ENCODE results near the gene SH3PXD2A. TPM values are rescaled to one million over a fixed set of nuclear protein-coding genes. Genes with fewer than 3 reads are reported as not detected.

Gene SH3PXD2A
- total and polyA plus RNA-seq, 12 donors = 6.9 to 44.9 (median 34.4) TPM

DNA sequence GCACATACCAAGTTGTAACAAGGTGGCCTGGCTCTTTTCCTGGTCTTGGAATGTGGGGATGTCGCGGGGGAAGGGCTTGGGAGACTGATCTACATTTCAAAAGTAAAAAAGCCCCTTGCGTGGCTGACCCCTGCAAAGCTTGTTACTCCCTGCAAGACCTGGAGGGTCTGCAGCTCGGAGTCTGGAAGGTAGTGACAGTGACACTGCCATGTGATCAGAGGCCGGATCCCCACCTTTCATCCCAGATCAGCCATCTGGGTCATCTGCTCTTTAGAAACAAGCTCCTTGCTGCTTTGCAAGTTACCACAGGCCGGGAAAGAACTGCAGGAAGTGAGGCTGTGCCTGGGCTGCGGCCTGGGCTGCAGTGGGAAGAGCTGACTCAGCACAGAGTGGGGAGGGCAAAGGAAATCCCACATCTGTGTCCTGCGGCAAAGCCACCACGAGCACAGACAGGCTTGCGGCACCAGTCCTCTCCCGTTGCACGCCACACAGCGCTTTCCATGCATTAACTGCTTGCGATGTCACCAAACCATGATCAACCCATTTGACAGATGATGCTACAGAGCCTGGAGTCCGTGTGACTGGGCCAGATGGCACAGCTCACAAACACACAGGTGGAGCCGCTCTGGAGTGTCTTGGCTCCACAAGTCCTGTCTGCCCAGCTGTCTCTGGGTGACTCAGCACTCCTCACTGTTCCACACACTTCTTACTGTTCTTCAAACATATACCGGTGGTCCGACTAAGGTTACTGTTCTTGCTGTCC is 97.7 kb downstream of the SH3PXD2A start:
- WGBS, 2 donors = 54 to 70% methylated on average over 18 of the region's 18 CpGs
- intact Hi-C loops (cut with DNase I) = no loop called here
- Histone ChIP-seq H3K27ac (peak overlapping the region; percentile 77 to 96 (median 94)), H3K4me1 (peaks cover 25 to 70% (median 64%) of the 10 kb centered on the region in 9 donors), H3K27me3 (no peaks in the 10 kb centered on the region), H3K4me3 (no peak overlapping the region), H3K9me3 (peaks cover 0 to 3% (median 0%) of the 10 kb centered on the region in 11 donors), H3K36me3 (no peaks in the 10 kb centered on the region)
- ATAC-seq = peak; percentile 48 to 79 (median 70)
- TF ChIP-seq, protein P1, sequence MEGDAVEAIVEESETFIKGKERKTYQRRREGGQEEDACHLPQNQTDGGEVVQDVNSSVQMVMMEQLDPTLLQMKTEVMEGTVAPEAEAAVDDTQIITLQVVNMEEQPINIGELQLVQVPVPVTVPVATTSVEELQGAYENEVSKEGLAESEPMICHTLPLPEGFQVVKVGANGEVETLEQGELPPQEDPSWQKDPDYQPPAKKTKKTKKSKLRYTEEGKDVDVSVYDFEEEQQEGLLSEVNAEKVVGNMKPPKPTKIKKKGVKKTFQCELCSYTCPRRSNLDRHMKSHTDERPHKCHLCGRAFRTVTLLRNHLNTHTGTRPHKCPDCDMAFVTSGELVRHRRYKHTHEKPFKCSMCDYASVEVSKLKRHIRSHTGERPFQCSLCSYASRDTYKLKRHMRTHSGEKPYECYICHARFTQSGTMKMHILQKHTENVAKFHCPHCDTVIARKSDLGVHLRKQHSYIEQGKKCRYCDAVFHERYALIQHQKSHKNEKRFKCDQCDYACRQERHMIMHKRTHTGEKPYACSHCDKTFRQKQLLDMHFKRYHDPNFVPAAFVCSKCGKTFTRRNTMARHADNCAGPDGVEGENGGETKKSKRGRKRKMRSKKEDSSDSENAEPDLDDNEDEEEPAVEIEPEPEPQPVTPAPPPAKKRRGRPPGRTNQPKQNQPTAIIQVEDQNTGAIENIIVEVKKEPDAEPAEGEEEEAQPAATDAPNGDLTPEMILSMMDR (IDR thresholded peaks at IDR 0.05) = no peak
- DNase-seq = peak; percentile 61 to 67

- H3K27me3 ChIP-seq = no peaks in the 10 kb centered on the region
- H3K36me3 ChIP-seq = no peaks in the 10 kb centered on the region
- H3K4me1 ChIP-seq = peaks cover 22 to 70% (median 59%) of the 10 kb centered on the region in 9 donors
- H3K9me3 ChIP-seq = peaks cover 0 to 11% (median 0%) of the 10 kb centered on the region in 11 donors
- ATAC-seq = no peak
- TF ChIP-seq, protein P1 (IDR thresholded peaks at IDR 0.05) = no peak
- H3K4me3 ChIP-seq = no peak overlapping the region
- 90% methylated on average over 8 of the region's 8 CpGs for WGBS, 2 donors
- DNase-seq = no peak
- H3K27ac ChIP-seq = peak overlapping the region in 7 of 10 donors; percentile 77 to 96 (median 94)
- intact Hi-C loops (cut with DNase I) = no loop called here
Measured at GRCh38 chr10:103756277-103756869, 99.0 kb downstream of the SH3PXD2A start.

- Histone ChIP-seq H3K27ac (peak overlapping the region in 5 of 10 donors; percentile 63 to 86 (median 73)), H3K4me3 (no peak overlapping the region), H3K27me3 (no peaks in the 10 kb centered on the region), H3K36me3 (no peaks in the 10 kb centered on the region), H3K4me1 (peaks cover 3 to 47% (median 28%) of the 10 kb centered on the region in 9 donors), H3K9me3 (peaks cover 0 to 11% (median 0%) of the 10 kb centered on the region in 11 donors)
- TF ChIP-seq, protein P1 (IDR thresholded peaks at IDR 0.05) = peak; percentile 31 to 79 (median 69)
- 79 to 81% methylated on average over 3 of the region's 3 CpGs for WGBS, 2 donors
- DNase-seq = no peak
- intact Hi-C loops (cut with DNase I) = no loop called here
- ATAC-seq = no peak
Measured at GRCh38 chr10:103752680-103753248, 102.6 kb downstream of the SH3PXD2A start.

DNA sequence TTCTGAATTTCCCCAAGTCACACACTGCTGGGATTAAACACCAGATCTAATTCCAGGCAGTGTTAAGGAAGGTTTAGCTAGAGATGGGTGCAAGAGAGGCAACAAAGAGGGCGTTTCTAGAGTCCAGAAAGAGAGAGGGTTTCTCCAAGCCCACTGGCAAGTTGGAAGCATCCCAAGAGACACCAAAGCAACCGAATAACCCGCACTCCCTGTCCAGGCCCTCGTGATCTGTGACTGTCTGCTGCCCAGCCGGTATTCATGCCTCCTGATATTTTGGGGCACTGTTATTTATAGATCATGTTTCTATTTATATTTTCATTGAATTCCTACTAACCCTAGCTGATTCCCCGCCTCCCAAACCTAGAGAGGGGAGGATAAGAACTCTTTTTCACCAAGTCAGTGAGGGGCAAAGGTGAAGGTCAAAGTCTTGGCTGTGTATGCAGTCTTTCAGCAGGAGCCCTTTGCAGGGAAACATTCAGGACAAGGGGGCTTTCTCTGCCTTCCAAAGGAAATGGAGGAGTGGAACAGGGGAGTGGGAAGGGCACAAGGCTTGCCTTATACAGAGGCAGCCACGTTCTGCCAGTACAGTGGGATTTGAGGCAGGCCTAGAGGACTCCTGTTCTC is 103.6 kb downstream of the SH3PXD2A start:
- ATAC-seq (peak; percentile 55 to 84 (median 76)), DNase-seq (peak in 1 of 2 donors; percentile 55)
- WGBS, 2 donors = 42 to 56% methylated on average over 7 of the region's 7 CpGs
- Histone ChIP-seq H3K36me3 (no peaks in the 10 kb centered on the region), H3K4me1 (peaks cover 0 to 47% (median 28%) of the 10 kb centered on the region in 9 donors), H3K27me3 (no peaks in the 10 kb centered on the region), H3K4me3 (no peak overlapping the region), H3K9me3 (peaks cover 0 to 11% (median 0%) of the 10 kb centered on the region in 11 donors), H3K27ac (peak overlapping the region in 7 of 10 donors; percentile 26 to 86 (median 71))
- intact Hi-C loops (cut with DNase I) = no loop called here
- TF ChIP-seq, protein P1 (IDR thresholded peaks at IDR 0.05) = no peak

Measured in heart right ventricle (tissue), 16 donors.